ENCODE measurements around the gene UPK3A. TPM values are rescaled to one million over a fixed set of nuclear protein-coding genes. Genes with fewer than 3 reads are reported as not detected.

Gene UPK3A
- total RNA-seq, 4 donors from 2014 or later = not detected

- TF ChIP-seq POLR2A (IDR thresholded peaks at IDR 0.05) (no peak), POLR2AphosphoS5 (IDR thresholded peaks at IDR 0.05) (peak; percentile 86), EP300 (IDR thresholded peaks at IDR 0.05) (peak; percentile 35)
- TF ChIP-seq, protein P1, sequence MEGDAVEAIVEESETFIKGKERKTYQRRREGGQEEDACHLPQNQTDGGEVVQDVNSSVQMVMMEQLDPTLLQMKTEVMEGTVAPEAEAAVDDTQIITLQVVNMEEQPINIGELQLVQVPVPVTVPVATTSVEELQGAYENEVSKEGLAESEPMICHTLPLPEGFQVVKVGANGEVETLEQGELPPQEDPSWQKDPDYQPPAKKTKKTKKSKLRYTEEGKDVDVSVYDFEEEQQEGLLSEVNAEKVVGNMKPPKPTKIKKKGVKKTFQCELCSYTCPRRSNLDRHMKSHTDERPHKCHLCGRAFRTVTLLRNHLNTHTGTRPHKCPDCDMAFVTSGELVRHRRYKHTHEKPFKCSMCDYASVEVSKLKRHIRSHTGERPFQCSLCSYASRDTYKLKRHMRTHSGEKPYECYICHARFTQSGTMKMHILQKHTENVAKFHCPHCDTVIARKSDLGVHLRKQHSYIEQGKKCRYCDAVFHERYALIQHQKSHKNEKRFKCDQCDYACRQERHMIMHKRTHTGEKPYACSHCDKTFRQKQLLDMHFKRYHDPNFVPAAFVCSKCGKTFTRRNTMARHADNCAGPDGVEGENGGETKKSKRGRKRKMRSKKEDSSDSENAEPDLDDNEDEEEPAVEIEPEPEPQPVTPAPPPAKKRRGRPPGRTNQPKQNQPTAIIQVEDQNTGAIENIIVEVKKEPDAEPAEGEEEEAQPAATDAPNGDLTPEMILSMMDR (IDR thresholded peaks at IDR 0.05) = no peak
- WGBS, 2 donors (ENCODE audit: low coverage in 1 of 2) = 21 to 25% methylated on average over 6 to 15 of the region's 18 CpGs
- H3K4me1 ChIP-seq = peaks cover 0 to 30% (median 10%) of the 10 kb centered on the region in 3 donors
- no peaks in the 10 kb centered on the region for H3K27me3 ChIP-seq
- H3K27ac ChIP-seq = peak overlapping the region in 3 of 4 donors; percentile 66 to 74 (median 72)
- H3K9me3 ChIP-seq = no peaks in the 10 kb centered on the region
- ATAC-seq = peak; percentile 77
- peak overlapping the region in 1 of 2 donors; percentile 28 for H3K4me3 ChIP-seq
- H3K36me3 ChIP-seq = peaks cover 0 to 96% of the 10 kb centered on the region in 2 donors
These were observed 52.3 kb downstream of the UPK3A start for GRCh38 chr22:45336971-45337431.

DNA sequence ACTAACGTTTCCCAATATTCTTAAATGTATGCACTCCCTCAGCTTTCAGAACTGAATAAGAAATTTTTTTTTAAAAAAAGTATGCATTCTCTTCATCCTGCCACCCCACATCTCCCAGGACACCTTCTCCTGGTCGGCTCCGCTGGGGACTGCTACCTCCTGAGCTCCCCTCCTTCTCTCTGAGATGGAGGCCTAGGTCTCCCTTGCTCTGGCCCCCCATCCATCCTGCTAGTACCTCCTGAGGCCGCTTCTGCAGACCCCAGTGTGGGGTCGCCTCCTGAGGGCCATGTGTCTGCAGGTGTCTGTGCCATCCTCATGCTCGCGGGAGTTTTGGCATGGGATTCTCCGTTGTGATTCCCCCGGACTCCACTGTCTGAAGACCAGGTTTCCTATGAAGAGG is 52.8 kb downstream of the UPK3A start:
- ATAC-seq = no peak
- TF ChIP-seq, protein P1 (IDR thresholded peaks at IDR 0.05) = no peak
- TF ChIP-seq EP300 (IDR thresholded peaks at IDR 0.05) = no peak
- TF ChIP-seq POLR2AphosphoS5 (IDR thresholded peaks at IDR 0.05) = no peak
- no peak for TF ChIP-seq POLR2A (IDR thresholded peaks at IDR 0.05)
- no peak overlapping the region for H3K4me3 ChIP-seq
- H3K27me3 ChIP-seq = no peaks in the 10 kb centered on the region
- H3K27ac ChIP-seq = peak overlapping the region in 2 of 4 donors; percentile 26 to 72
- H3K9me3 ChIP-seq = no peaks in the 10 kb centered on the region
- H3K4me1 ChIP-seq = peaks cover 0 to 30% (median 10%) of the 10 kb centered on the region in 3 donors
- peaks cover 0 to 96% of the 10 kb centered on the region in 2 donors for H3K36me3 ChIP-seq
- WGBS, 2 donors (ENCODE audit: low coverage in 1 of 2) = 78 to 87% methylated on average over 3 to 9 of the region's 9 CpGs

- no peak overlapping the region for H3K4me3 ChIP-seq
- peaks cover 0 to 98% of the 10 kb centered on the region in 2 donors for H3K36me3 ChIP-seq
- no peak for TF ChIP-seq POLR2A (IDR thresholded peaks at IDR 0.05)
- no peak for TF ChIP-seq POLR2AphosphoS5 (IDR thresholded peaks at IDR 0.05)
- TF ChIP-seq, protein P1 (IDR thresholded peaks at IDR 0.05) = no peak
- TF ChIP-seq EP300 (IDR thresholded peaks at IDR 0.05) = no peak
- no peaks in the 10 kb centered on the region for H3K27me3 ChIP-seq
- no peaks in the 10 kb centered on the region for H3K9me3 ChIP-seq
- peaks cover 0 to 30% (median 10%) of the 10 kb centered on the region in 3 donors for H3K4me1 ChIP-seq
- WGBS, 2 donors (ENCODE audit: low coverage in 1 of 2) = 80 to 88% methylated on average over 2 of the region's 7 CpGs
- H3K27ac ChIP-seq = no peak overlapping the region
- no peak for ATAC-seq
These were observed 54.0 kb downstream of the UPK3A start for GRCh38 chr22:45338795-45339194.

DNA sequence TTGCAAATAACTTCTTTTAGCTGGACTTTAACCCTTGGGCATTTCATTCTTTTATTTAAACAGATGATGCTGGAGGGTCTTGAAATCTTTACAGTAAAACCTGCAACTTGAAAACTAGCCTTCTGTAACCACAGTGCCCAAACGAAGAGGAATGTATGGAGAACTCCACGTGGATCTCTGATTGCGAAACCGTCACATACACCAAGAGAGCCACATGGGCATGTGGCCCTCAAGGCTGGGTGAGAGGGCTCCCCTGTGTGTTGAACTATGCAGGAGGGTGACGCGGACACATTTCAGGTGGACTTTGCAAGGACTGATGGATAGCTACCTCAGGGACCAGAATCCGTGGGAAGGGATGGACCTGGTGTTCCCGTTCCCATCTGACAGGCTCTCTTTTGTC is 55.6 kb downstream of the UPK3A start:
- Histone ChIP-seq H3K4me1 (peaks cover 0 to 27% (median 10%) of the 10 kb centered on the region in 3 donors), H3K4me3 (no peak overlapping the region), H3K27ac (no peak overlapping the region), H3K9me3 (no peaks in the 10 kb centered on the region), H3K36me3 (peaks cover 0 to 93% of the 10 kb centered on the region in 2 donors), H3K27me3 (no peaks in the 10 kb centered on the region)
- 67 to 84% methylated on average over 3 to 8 of the region's 8 CpGs for WGBS, 2 donors (ENCODE audit: low coverage in 1 of 2)
- ATAC-seq = no peak
- TF ChIP-seq, protein P1 (IDR thresholded peaks at IDR 0.05) = no peak
- TF ChIP-seq POLR2A (IDR thresholded peaks at IDR 0.05) (no peak), EP300 (IDR thresholded peaks at IDR 0.05) (no peak), POLR2AphosphoS5 (IDR thresholded peaks at IDR 0.05) (no peak)

DNA sequence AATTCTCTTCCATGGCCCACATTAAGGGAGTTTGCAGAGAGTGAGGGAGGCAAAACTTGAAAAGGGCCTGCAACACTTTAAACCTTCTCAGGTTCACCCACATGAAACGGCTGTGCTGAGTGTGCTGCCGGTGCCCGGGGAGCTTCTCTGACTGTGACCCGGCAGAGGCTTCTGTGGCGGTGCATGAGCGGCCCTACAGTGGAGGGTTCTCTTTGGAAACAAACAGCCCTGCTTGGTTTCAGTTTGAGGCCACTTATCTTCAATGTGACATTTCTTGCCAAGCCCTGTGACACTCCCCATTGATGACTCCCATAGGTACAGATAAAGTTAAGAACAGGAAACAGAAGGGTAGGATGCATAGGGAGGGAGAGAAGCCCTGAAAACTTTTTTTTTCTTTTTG is 56.7 kb downstream of the UPK3A start:
- Histone ChIP-seq H3K27ac (no peak overlapping the region), H3K4me3 (no peak overlapping the region), H3K9me3 (no peaks in the 10 kb centered on the region), H3K4me1 (peaks cover 0 to 15% (median 9%) of the 10 kb centered on the region in 3 donors), H3K27me3 (no peaks in the 10 kb centered on the region), H3K36me3 (peaks cover 0 to 81% of the 10 kb centered on the region in 2 donors)
- no peak for ATAC-seq
- TF ChIP-seq, protein P1 (IDR thresholded peaks at IDR 0.05) = no peak
- no peak for TF ChIP-seq POLR2A (IDR thresholded peaks at IDR 0.05)
- TF ChIP-seq POLR2AphosphoS5 (IDR thresholded peaks at IDR 0.05) = no peak
- no peak for TF ChIP-seq EP300 (IDR thresholded peaks at IDR 0.05)
- 92% methylated on average over 2 of the region's 6 CpGs; no CpG with 5 or more reads in 1 of the 2 donors for WGBS, 2 donors (ENCODE audit: low coverage in 1 of 2)

All from gastroesophageal sphincter (tissue), 4 donors.